Omental fat pad (tissue), 4 donors: ENCODE results near the gene CARF. TPM values are rescaled to one million over a fixed set of nuclear protein-coding genes. Genes with fewer than 3 reads are reported as not detected.
"Not testable (repeated sequence)": the region's sequence is repeated elsewhere in the genome, so short reads cannot be mapped to it uniquely, and the experiment has no call there.

Experiments
- ATAC-seq: fragments of 150-250 bp; one replicate; pipeline ENCODE4 v1.9.1; 2016; ENCODE audit warnings: mild to moderate bottlenecking, moderate library complexity; ENCODE audit not compliant: low FRiP score
- DNase-seq: peaks from one replicate; pipeline ENCODE4 v3.0.0-alpha.2; 2019; ENCODE audit warnings: low spot score
- CTCF ChIP-seq, 3 donors: fragments of 450-650 bp; IDR thresholded peaks; one replicate each; pipeline ENCODE4 v1.5.1; 2016 to 2017; ENCODE audit warnings: antibody characterized with exemption in 3 of 3, mild to moderate bottlenecking in 3 of 3, moderate library complexity in 2 of 3
- total RNA-seq, 4 donors: library from RNA; depleted of rRNA; stranded (reverse); fragments of >200 nt; gene quantifications; one replicate each; pipeline ENCODE4 v1.1.0, GENCODE V29; 2016

The CARF gene
- total RNA-seq, 4 donors from 2014 or later = 4.2 to 13.1 (median 7.4) TPM

GRCh38 chr2:202885190-202885589 is 26.9 kb upstream of the CARF start:
- TF ChIP-seq CTCF (IDR thresholded peaks at IDR 0.05) = no peak
- ATAC-seq = no peak
- DNase-seq = no peak

- not testable (repeated sequence) for DNase-seq, ATAC-seq
These were observed 6.6 kb upstream of the CARF start for GRCh38 chr2:202905507-202905906.

- TF ChIP-seq CTCF (IDR thresholded peaks at IDR 0.05) = no peak
- no peak for DNase-seq
- ATAC-seq = no peak
These were observed 3.9 kb upstream of the CARF start for GRCh38 chr2:202908186-202908585.

GRCh38 chr2:202909394-202910192 is 2.5 kb upstream of the CARF start:
- no peak for TF ChIP-seq CTCF (IDR thresholded peaks at IDR 0.05)
- ATAC-seq = no peak
- DNase-seq = no peak

- ATAC-seq, DNase-seq: not testable (repeated sequence)
These were observed 1.8 kb upstream of the CARF start for GRCh38 chr2:202910250-202910649.

GRCh38 chr2:202910698-202911097 is 1.4 kb upstream of the CARF start:
- DNase-seq (no peak), ATAC-seq (no peak)
- TF ChIP-seq CTCF (IDR thresholded peaks at IDR 0.05) = no peak

GRCh38 chr2:202911203-202911511 is 918 bp upstream of the CARF start:
- no peak for TF ChIP-seq CTCF (IDR thresholded peaks at IDR 0.05)
- ATAC-seq (no peak), DNase-seq (no peak)

- DNase-seq = not testable (repeated sequence)
- peak; percentile 87 for ATAC-seq
These were observed 497 bp downstream of the CARF start for GRCh38 chr2:202912342-202913201.
